ENCODE measurements around the gene PSRC1. TPM values are rescaled to one million over a fixed set of nuclear protein-coding genes. Genes with fewer than 3 reads are reported as not detected.

Gene PSRC1
- total and polyA plus RNA-seq, 5 donors from 2014 or later = 0.14 to 1.0 (median 0.57) TPM

DNA sequence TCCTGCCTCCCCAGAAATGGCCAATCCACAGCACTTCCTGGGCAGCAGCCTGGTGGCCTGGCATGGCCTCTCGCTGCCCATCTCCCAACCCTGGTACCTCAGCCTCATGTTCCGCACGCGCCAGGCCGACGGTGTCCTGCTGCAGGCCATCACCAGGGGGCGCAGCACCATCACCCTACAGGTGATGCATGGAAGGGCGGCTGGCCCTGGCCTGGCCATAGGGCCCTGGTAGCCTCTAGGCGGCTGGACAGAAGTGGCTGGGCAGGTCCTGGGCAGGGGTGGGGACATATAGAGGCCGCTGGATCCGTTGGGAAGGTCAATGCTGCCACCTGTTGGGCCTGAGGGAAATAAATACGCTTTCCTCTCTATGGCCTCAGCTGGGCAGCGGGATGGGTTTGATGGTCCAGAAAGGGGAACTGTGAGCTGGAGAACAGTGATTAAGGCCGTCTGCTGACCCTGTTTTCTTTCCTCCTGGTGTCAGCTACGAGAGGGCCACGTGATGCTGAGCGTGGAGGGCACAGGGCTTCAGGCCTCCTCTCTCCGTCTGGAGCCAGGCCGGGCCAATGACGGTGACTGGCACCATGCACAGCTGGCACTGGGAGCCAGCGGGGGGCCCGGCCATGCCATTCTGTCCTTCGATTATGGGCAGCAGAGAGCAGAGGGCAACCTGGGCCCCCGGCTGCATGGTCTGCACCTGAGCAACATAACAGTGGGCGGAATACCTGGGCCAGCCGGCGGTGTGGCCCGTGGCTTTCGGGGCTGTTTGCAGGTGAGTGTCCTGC lies 19.2 kb downstream of the PSRC1 start:
- ATAC-seq (ENCODE audit: low read depth in 2 of 2) (peak; percentile 81 to 84), DNase-seq (peak; percentile 57 to 73 (median 69))
- no peaks in the 10 kb centered on the region for H3K9me3 Mint-ChIP-seq

GRCh38 chr1:109263234-109263596 lies 19.7 kb downstream of the PSRC1 start:
- no peak overlapping the region for H3K27ac ChIP-seq (ENCODE audit: insufficient read depth, low read length, poor library complexity, severe bottlenecking)
- no peaks in the 10 kb centered on the region for H3K27me3 ChIP-seq (ENCODE audit: control insufficient read depth, insufficient read depth, low read length)
- no peak overlapping the region for H3K4me3 Mint-ChIP-seq
- peaks cover 0 to 3% (median 0%) of the 10 kb centered on the region in 4 donors for H3K4me1 Mint-ChIP-seq
- ATAC-seq (ENCODE audit: low read depth in 2 of 2) = peak in 1 of 2 donors; percentile 9
- H3K4me3 ChIP-seq (ENCODE audit: low read depth, low read length) = no peak overlapping the region
- H3K27ac Mint-ChIP-seq = no peak overlapping the region
- H3K36me3 Mint-ChIP-seq = no peaks in the 10 kb centered on the region
- H3K9me3 ChIP-seq (ENCODE audit: control insufficient read depth in 2 of 2, low read length in 2 of 2) = no peaks in the 10 kb centered on the region
- no peak for DNase-seq
- H3K9me3 Mint-ChIP-seq = no peaks in the 10 kb centered on the region
- no peaks in the 10 kb centered on the region for H3K4me1 ChIP-seq (ENCODE audit: control insufficient read depth, insufficient read depth, low read length, poor library complexity, severe bottlenecking)
- H3K36me3 ChIP-seq (ENCODE audit: control insufficient read depth, insufficient read depth, low read length) = no peaks in the 10 kb centered on the region
- no peaks in the 10 kb centered on the region for H3K27me3 Mint-ChIP-seq

More for the DNA sequence above, 19.2 kb downstream of the PSRC1 start:
- no peaks in the 10 kb centered on the region for H3K27me3 Mint-ChIP-seq
- Histone ChIP-seq H3K27ac (ENCODE audit: insufficient read depth, low read length, poor library complexity, severe bottlenecking) (no peak overlapping the region), H3K27me3 (ENCODE audit: control insufficient read depth, insufficient read depth, low read length) (no peaks in the 10 kb centered on the region), H3K36me3 (ENCODE audit: control insufficient read depth, insufficient read depth, low read length) (no peaks in the 10 kb centered on the region), H3K4me1 (ENCODE audit: control insufficient read depth, insufficient read depth, low read length, poor library complexity, severe bottlenecking) (no peaks in the 10 kb centered on the region), H3K4me3 (ENCODE audit: low read depth, low read length) (no peak overlapping the region), H3K9me3 (ENCODE audit: control insufficient read depth in 2 of 2, low read length in 2 of 2) (no peaks in the 10 kb centered on the region)
- H3K27ac Mint-ChIP-seq = no peak overlapping the region
- no peaks in the 10 kb centered on the region for H3K36me3 Mint-ChIP-seq
- H3K4me3 Mint-ChIP-seq = no peak overlapping the region
- peaks cover 0 to 3% (median 0%) of the 10 kb centered on the region in 4 donors for H3K4me1 Mint-ChIP-seq

- H3K27me3 ChIP-seq (ENCODE audit: control insufficient read depth, insufficient read depth, low read length) = no peaks in the 10 kb centered on the region
- ATAC-seq (ENCODE audit: low read depth in 2 of 2) (no peak), DNase-seq (no peak)
- H3K4me3 ChIP-seq (ENCODE audit: low read depth, low read length) = no peak overlapping the region
- no peaks in the 10 kb centered on the region for H3K27me3 Mint-ChIP-seq
- no peaks in the 10 kb centered on the region for H3K9me3 ChIP-seq (ENCODE audit: control insufficient read depth in 2 of 2, low read length in 2 of 2)
- H3K27ac ChIP-seq (ENCODE audit: insufficient read depth, low read length, poor library complexity, severe bottlenecking) = no peak overlapping the region
- H3K9me3 Mint-ChIP-seq = no peaks in the 10 kb centered on the region
- H3K36me3 Mint-ChIP-seq = no peaks in the 10 kb centered on the region
- H3K36me3 ChIP-seq (ENCODE audit: control insufficient read depth, insufficient read depth, low read length) = no peaks in the 10 kb centered on the region
- no peaks in the 10 kb centered on the region for H3K4me1 ChIP-seq (ENCODE audit: control insufficient read depth, insufficient read depth, low read length, poor library complexity, severe bottlenecking)
- H3K4me1 Mint-ChIP-seq = peaks cover 0 to 3% (median 0%) of the 10 kb centered on the region in 4 donors
- no peak overlapping the region for H3K27ac Mint-ChIP-seq
- no peak overlapping the region for H3K4me3 Mint-ChIP-seq
Measured at GRCh38 chr1:109262231-109263055, 20.5 kb downstream of the PSRC1 start.

GRCh38 chr1:109261578-109261977 lies 21.4 kb downstream of the PSRC1 start:
- Histone ChIP-seq H3K36me3 (ENCODE audit: control insufficient read depth, insufficient read depth, low read length) (no peaks in the 10 kb centered on the region), H3K27me3 (ENCODE audit: control insufficient read depth, insufficient read depth, low read length) (no peaks in the 10 kb centered on the region), H3K27ac (ENCODE audit: insufficient read depth, low read length, poor library complexity, severe bottlenecking) (no peak overlapping the region), H3K4me3 (ENCODE audit: low read depth, low read length) (no peak overlapping the region), H3K4me1 (ENCODE audit: control insufficient read depth, insufficient read depth, low read length, poor library complexity, severe bottlenecking) (no peaks in the 10 kb centered on the region), H3K9me3 (ENCODE audit: control insufficient read depth in 2 of 2, low read length in 2 of 2) (no peaks in the 10 kb centered on the region)
- H3K4me1 Mint-ChIP-seq = peaks cover 0 to 3% (median 0%) of the 10 kb centered on the region in 4 donors
- DNase-seq (no peak), ATAC-seq (ENCODE audit: low read depth in 2 of 2) (no peak)
- H3K36me3 Mint-ChIP-seq = no peaks in the 10 kb centered on the region
- H3K4me3 Mint-ChIP-seq = no peak overlapping the region
- no peaks in the 10 kb centered on the region for H3K27me3 Mint-ChIP-seq
- no peaks in the 10 kb centered on the region for H3K9me3 Mint-ChIP-seq
- no peak overlapping the region for H3K27ac Mint-ChIP-seq

DNA sequence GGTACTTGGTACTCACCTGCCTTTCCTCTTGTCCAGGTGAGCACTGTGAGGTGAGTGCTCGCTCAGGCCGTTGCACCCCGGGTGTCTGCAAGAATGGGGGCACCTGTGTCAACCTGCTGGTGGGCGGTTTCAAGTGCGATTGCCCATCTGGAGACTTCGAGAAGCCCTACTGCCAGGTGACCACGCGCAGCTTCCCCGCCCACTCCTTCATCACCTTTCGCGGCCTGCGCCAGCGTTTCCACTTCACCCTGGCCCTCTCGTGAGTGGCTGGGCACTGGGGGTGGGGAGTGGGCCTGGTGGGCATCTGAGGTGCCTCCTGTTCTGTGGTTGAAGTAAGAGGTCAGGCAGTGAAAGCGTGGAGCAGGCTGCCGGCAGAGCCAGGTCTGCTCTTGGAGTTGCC lies 21.9 kb downstream of the PSRC1 start:
- ATAC-seq (ENCODE audit: low read depth in 2 of 2) = no peak

DNA sequence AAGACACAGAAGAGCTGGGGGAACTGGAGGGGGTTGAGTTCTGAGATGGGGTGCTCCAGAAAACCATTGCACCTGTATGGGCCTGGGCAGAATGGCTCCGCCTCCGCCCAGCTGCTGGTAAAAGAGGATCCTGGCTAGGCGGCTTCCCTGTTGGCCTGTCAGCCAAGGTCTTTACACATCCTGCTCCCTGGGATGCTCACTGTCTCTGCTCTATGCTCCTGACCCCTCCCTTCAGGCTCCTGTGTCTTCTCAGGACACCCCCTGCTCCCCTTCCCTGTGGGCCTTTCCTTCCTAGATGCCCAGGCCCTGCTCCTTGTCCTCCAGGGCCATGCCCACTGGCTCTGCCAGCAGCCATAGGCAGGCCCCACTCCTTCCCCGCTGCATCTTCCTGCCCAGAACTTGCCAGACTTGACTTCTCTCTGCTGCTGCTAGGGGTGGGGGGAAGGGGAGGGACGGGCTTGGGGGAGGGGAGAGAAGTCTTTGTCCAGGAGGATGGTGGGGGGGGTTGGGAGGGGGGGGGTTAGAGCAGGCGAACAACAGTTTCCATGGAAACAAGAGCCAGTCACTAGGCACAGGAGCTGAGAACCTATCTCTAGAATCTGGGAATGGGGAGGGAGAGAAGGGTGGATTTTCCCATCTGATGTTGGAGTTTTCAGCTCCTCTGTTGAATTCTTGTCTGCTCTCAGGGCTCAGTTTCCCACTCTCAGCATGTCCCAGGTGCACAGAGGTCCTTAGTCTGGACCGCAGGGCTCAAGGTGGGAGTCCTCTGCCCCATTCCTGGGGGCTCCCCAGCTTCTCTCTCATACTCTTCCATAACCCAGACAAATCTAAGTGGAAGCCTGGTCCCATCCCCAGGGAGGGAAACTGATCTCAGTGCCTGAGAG lies 23.0 kb downstream of the PSRC1 start:
- ATAC-seq (ENCODE audit: low read depth in 2 of 2) (no peak), DNase-seq (no peak)
- H3K9me3 Mint-ChIP-seq = no peaks in the 10 kb centered on the region
- H3K27ac Mint-ChIP-seq = no peak overlapping the region
- H3K4me1 ChIP-seq (ENCODE audit: control insufficient read depth, insufficient read depth, low read length, poor library complexity, severe bottlenecking) = no peaks in the 10 kb centered on the region
- no peak overlapping the region for H3K4me3 ChIP-seq (ENCODE audit: low read depth, low read length)
- H3K27me3 Mint-ChIP-seq = peaks cover 5% of the 10 kb centered on the region
- H3K27me3 ChIP-seq (ENCODE audit: control insufficient read depth, insufficient read depth, low read length) = no peaks in the 10 kb centered on the region
- H3K4me3 Mint-ChIP-seq = no peak overlapping the region
- H3K4me1 Mint-ChIP-seq = peaks cover 0 to 6% (median 0%) of the 10 kb centered on the region in 4 donors
- no peaks in the 10 kb centered on the region for H3K36me3 ChIP-seq (ENCODE audit: control insufficient read depth, insufficient read depth, low read length)
- H3K9me3 ChIP-seq (ENCODE audit: control insufficient read depth in 2 of 2, low read length in 2 of 2) = no peaks in the 10 kb centered on the region
- no peak overlapping the region for H3K27ac ChIP-seq (ENCODE audit: insufficient read depth, low read length, poor library complexity, severe bottlenecking)
- no peaks in the 10 kb centered on the region for H3K36me3 Mint-ChIP-seq

More for the DNA sequence above, 21.9 kb downstream of the PSRC1 start:
- H3K27ac ChIP-seq (ENCODE audit: insufficient read depth, low read length, poor library complexity, severe bottlenecking) = no peak overlapping the region
- no peak overlapping the region for H3K4me3 Mint-ChIP-seq
- no peak for DNase-seq
- H3K4me1 Mint-ChIP-seq = peaks cover 0 to 5% (median 0%) of the 10 kb centered on the region in 4 donors
- H3K27me3 Mint-ChIP-seq = no peaks in the 10 kb centered on the region
- no peaks in the 10 kb centered on the region for H3K9me3 Mint-ChIP-seq
- H3K36me3 ChIP-seq (ENCODE audit: control insufficient read depth, insufficient read depth, low read length) = no peaks in the 10 kb centered on the region
- no peak overlapping the region for H3K4me3 ChIP-seq (ENCODE audit: low read depth, low read length)
- H3K27ac Mint-ChIP-seq = no peak overlapping the region
- no peaks in the 10 kb centered on the region for H3K9me3 ChIP-seq (ENCODE audit: control insufficient read depth in 2 of 2, low read length in 2 of 2)
- no peaks in the 10 kb centered on the region for H3K27me3 ChIP-seq (ENCODE audit: control insufficient read depth, insufficient read depth, low read length)
- no peaks in the 10 kb centered on the region for H3K36me3 Mint-ChIP-seq
- H3K4me1 ChIP-seq (ENCODE audit: control insufficient read depth, insufficient read depth, low read length, poor library complexity, severe bottlenecking) = no peaks in the 10 kb centered on the region
